HG03175 (cell line): Measurements from ENCODE around the gene GNG13.
"Not testable (repeated sequence)": the region's sequence is repeated elsewhere in the genome, so short reads cannot be mapped to it uniquely, and the experiment has no call there.

Source experiments
- ATAC-seq: cut with Tn5 transposase; IDR thresholded peaks from one replicate; pipeline ENCODE4 v1.9.1; 2021; ENCODE audit warnings: mild to moderate bottlenecking, moderate library complexity; ENCODE audit not compliant: unreplicated experiment

Gene GNG13

GRCh38 chr16:799948-800833 lies at the start of gene GNG13:
TSS of gene GNG13 (minus strand) at chr16:800734. CDS start at chr16:799077, 1,657 bp downstream.
- ATAC-seq: no peak

- ATAC-seq: no peak
These were observed 48.1 kb upstream of the GNG13 start for GRCh38 chr16:848510-849253.

GRCh38 chr16:847681-848445 lies 47.3 kb upstream of the GNG13 start:
- no peak for ATAC-seq

- no peak for ATAC-seq
These were observed 46.6 kb upstream of the GNG13 start for GRCh38 chr16:847151-847550.

- no peak for ATAC-seq
These were observed 44.8 kb upstream of the GNG13 start for GRCh38 chr16:845351-845745.

- ATAC-seq: no peak
These were observed 44.3 kb upstream of the GNG13 start for GRCh38 chr16:844638-845350.

GRCh38 chr16:843771-844170 lies 43.2 kb upstream of the GNG13 start:
- ATAC-seq: no peak

- ATAC-seq: no peak
These were observed 42.4 kb upstream of the GNG13 start for GRCh38 chr16:842711-843560.

GRCh38 chr16:842061-842476 lies 41.5 kb upstream of the GNG13 start:
- ATAC-seq: no peak

GRCh38 chr16:841455-842060 lies 41.0 kb upstream of the GNG13 start:
- ATAC-seq: no peak

- ATAC-seq: no peak
These were observed 40.3 kb upstream of the GNG13 start for GRCh38 chr16:840561-841454.

- ATAC-seq: no peak
These were observed 39.3 kb upstream of the GNG13 start for GRCh38 chr16:839643-840408.

GRCh38 chr16:838741-839140 lies 38.2 kb upstream of the GNG13 start:
- ATAC-seq: no peak

GRCh38 chr16:836822-837221 lies 36.3 kb upstream of the GNG13 start:
- not testable (repeated sequence) for ATAC-seq

GRCh38 chr16:836221-836620 lies 35.7 kb upstream of the GNG13 start:
- ATAC-seq: no peak

GRCh38 chr16:835373-835772 lies 34.8 kb upstream of the GNG13 start:
- no peak for ATAC-seq

- no peak for ATAC-seq
These were observed 32.9 kb upstream of the GNG13 start for GRCh38 chr16:833411-833810.
